ENCODE measurements around the gene EFNA3.

EFNA3 gene

DNA sequence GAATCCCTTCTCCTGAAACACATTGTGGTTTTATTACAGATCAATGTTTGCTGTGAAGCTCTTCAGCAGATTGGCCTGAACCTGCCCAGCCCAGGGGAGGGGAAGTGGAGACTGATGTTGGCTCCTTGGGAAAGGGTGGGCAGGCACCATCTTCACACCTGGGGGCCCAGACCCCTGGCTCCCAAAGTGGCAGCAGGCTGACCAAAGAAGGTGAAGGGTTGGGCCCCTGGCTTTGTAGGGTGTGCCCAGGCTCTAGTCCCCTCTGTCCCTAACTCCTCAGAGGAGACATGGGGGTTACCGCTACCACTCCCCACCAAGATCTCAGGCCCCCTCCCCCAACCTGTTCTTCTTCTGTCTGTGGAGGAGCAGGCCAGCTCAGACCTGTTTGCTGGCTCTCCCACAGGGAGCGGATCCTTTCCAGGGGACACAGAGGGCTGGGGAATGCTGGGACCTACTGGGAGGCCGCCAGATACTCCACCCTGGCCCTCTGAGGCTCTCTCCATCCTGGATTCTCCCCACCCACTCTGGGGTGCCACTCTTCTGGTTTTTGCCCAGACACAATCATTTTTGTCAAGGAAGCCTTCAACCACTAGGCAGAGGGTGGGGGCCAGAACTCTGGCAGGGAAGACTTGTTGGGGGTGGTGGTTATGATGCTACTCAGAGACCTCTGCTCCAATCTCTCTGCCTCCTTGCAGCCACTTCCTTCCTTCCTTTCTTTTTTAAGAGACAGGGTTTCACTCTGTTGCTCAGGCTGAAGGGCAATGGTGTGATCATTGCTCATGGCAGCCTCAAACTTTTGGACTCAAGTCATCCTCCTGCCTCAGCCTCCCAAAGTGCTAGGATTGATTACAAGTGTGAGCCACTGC is 5.0 kb upstream of the EFNA3 start:
- TF ChIP-seq, protein P1, sequence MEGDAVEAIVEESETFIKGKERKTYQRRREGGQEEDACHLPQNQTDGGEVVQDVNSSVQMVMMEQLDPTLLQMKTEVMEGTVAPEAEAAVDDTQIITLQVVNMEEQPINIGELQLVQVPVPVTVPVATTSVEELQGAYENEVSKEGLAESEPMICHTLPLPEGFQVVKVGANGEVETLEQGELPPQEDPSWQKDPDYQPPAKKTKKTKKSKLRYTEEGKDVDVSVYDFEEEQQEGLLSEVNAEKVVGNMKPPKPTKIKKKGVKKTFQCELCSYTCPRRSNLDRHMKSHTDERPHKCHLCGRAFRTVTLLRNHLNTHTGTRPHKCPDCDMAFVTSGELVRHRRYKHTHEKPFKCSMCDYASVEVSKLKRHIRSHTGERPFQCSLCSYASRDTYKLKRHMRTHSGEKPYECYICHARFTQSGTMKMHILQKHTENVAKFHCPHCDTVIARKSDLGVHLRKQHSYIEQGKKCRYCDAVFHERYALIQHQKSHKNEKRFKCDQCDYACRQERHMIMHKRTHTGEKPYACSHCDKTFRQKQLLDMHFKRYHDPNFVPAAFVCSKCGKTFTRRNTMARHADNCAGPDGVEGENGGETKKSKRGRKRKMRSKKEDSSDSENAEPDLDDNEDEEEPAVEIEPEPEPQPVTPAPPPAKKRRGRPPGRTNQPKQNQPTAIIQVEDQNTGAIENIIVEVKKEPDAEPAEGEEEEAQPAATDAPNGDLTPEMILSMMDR (IDR thresholded peaks at IDR 0.05), result no peak

DNA sequence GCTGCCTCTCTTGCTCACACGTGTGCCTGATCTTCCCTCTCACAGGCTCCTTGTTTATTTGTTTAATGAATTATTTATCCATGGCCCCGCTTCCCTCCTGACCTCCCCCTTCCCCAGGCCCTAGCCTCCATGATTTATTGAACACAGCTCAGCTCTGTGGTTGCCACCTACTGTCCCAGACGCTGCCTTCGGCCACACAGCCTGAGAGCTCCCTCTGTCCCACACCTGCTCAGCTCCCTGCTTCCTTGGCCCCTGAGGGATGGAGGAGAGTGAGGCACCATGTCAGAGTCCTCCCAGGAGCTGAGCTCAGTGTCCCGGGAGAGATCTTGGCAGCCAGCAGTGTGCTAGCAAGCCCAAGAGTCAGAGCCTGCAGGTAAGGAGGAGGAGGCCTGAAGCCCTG is 3.1 kb upstream of the EFNA3 start:
- TF ChIP-seq, protein P1 (IDR thresholded peaks at IDR 0.05), result no peak

DNA sequence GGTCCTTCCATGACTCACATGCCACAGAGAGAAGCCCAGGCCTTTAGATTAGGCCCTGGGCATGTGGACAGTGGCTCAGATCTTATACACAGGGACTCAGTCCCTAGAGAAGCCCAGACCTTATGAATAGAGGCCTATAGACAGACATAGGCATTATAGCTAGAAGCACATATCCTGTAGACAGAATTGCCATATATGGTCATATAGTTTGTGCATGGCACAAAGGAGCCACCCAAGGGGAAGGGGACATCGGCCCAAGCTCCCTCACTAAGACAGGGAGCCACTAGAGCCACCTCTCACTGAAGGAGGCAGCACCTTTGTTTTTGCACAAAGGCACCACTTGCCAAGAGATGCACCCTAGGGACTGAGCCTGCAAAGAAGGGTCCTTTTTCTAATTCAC is 2.3 kb upstream of the EFNA3 start:
- TF ChIP-seq, protein P1 (IDR thresholded peaks at IDR 0.05), result no peak

DNA sequence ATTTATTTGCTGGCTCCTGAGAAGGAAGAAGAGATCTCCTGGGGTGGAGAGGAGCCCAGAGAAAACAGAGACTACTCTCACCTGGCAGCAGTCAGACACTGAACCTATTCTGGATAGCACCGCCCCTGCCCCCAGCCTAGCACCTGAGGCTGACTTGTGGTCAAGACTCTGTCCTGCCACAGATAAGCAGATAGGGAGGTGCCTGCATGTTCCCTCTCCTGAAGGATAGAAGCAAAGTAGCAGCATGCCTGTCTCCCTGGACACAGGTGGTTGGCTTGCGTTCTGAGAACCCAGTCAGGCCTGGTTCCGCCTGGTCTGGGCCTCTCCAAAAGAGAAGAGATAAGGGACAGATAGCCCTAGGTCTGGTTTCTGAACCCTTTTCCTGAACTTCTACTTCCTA is 1.3 kb upstream of the EFNA3 start:
- TF ChIP-seq, protein P1 (IDR thresholded peaks at IDR 0.05), result no peak

DNA sequence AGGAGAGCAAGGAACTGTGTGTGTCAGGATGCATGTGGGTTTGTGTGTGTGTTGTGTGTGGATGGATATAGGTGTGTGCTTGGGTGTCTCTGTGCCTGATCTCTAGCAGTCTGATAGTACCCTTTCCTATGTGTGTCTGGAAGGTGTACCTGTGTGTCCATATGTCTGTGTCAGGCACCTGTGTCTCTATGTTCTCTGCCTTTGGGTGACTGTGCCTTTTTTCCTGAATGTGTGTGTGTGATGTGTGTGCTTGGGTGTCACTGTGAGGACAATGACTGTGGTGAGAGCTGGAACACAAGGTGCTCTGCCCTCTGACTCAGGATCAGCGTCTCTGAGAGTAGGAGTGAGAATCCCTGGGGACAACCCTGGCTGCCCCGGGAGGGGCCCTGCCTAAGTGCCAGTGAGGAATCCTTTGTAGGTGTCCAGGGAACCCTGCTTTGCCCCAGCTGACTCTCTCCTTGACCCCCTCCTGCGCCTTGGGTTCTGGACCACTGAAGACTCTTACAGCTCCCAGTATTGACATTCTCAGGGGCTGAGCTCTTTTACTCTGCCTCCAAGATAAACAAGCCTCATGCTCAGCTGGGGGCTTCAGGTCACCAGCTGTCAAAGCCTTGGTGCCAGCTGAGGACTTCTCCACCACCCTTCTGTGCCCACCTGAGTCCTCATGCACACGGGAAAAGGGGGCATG is 735 bp upstream of the EFNA3 start:
- TF ChIP-seq, protein P1 (IDR thresholded peaks at IDR 0.05), result no peak

DNA sequence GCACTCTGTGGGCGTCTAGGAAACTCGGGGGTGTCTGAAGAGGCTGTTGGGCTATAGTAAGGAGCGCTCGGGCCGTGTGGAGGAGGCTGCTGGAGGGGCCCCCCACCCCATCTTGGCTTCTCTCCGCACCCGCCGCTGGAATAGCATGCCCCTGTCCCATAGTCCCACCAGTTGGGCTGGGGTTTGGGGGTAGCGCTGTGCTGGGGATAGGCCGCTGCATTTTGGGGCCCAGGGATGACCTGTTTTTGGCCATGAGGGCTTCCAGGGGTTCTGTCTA is 511 bp downstream of the EFNA3 start:
- TF ChIP-seq, protein P1 (IDR thresholded peaks at IDR 0.05), result no peak

DNA sequence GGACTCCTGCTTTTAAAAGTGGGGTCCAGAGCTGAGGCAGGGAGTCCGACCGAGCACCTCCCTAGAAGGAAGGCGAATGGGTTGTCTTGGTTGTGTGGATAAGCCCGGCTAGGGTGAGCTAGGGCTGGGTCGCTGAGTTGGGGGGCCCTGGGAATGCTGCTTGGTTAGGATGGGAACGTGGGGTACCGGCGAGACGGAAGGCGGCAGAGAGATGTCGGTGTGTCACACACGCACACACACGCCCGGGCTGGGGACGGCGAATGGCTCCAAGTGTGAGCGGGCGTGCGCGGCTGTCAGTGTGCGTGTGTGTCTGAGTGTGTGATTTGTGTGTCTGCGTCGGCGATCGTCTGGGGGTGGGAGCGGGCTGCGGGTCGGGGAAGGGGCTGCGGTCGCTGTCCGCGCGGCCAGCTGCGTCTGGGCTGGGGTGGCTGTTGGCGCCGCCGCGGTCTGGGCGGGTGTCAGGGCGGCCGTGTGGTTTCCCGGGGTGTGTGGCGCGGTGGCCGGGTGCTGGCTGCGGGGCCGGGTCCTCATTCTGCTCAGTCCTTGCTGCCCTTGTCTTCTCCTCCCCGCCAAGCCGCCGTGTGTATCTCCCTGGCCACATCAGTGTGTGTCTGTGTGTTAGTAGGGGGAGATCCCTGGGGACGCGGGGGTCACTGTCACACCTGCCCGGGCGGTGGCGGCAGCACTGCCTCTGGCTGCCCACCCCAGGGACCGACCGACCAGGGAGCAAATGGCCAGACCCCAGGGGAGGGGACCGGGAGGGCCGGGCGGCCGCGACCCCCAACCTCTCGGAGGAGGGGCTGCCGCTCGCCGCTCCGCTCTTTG is 1.1 kb downstream of the EFNA3 start:
- TF ChIP-seq, protein P1 (IDR thresholded peaks at IDR 0.05), result no peak
